Activated CD4-positive, alpha-beta memory T cell treated with anti-CD3 and anti-CD28 coated beads for 36 hours (primary cell): Measurements from ENCODE around the gene FBXL17. TPM values are rescaled to one million over a fixed set of nuclear protein-coding genes. Genes with fewer than 3 reads are reported as not detected.

Source experiments
- CTCF ChIA-PET: fragments of 350-600 bp; sonication (Branson Sonifier 250); formaldehyde crosslinking; loops from one replicate; lab custom pipeline; 2021; ENCODE audit warnings: antibody characterized with exemption, inconsistent platforms; lab: Charles Lee
- POLR2A ChIA-PET: fragments of 350-600 bp; sonication (Branson Sonifier 250); formaldehyde crosslinking; loops from one replicate; lab custom pipeline; 2021; ENCODE audit warnings: antibody characterized with exemption; lab: Charles Lee
- DNase-seq: peaks from one replicate; pipeline ENCODE4 v3.0.0-alpha.2; 2020
- H3K27ac Mint-ChIP-seq: one replicate; pipeline ENCODE4 v1.8.0; 2021; ENCODE audit warnings: mixed read lengths
- H3K27me3 Mint-ChIP-seq: one replicate; pipeline ENCODE4 v1.8.0; 2021; ENCODE audit warnings: mixed read lengths
- H3K36me3 Mint-ChIP-seq: one replicate; pipeline ENCODE4 v1.8.0; 2021; ENCODE audit warnings: mixed read lengths
- H3K4me1 Mint-ChIP-seq: one replicate; pipeline ENCODE4 v1.8.0; 2021; ENCODE audit warnings: low read depth, mixed read lengths
- H3K4me3 Mint-ChIP-seq: one replicate; pipeline ENCODE4 v1.8.0; 2021; ENCODE audit warnings: mild to moderate bottlenecking, mixed read lengths
- H3K9me3 Mint-ChIP-seq: one replicate; pipeline ENCODE4 v1.8.0; 2021; ENCODE audit warnings: mixed read lengths
- intact Hi-C: fragments of 100-400 bp; cut with micrococcal nuclease; formaldehyde crosslinking; loops from one replicate; pipeline ENCODE4 v1.15.1; 2023
- total RNA-seq, 2 experiments: library from RNA; stranded (reverse); gene quantifications; one replicate each; pipeline ENCODE4 v1.2.3, GENCODE V29; 2021

Gene FBXL17
- total RNA-seq, 2 experiments from 2014 or later = 5.5 to 6.7 TPM

DNA sequence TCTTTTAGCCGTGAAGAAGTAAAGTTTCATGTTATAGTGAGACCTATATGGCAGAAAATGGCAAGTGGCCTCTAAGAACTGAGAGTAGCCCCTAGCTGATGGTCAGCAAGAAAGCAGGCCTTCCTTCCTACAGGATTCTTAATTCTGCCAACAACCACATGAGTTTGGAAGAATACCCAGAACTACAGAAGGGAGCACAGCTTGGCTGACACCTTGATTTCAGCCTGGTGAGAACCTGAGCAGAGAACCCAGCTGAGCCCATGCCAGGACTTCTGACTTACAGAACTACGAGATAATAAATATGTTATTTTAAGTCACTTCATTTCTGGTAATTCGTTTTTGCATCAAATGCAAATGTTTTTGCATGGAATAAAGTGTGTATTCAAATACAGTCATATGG lies 5.9 kb upstream of the FBXL17 start:
- ChIA-PET CTCF (interaction anchor here (0.7 kb wide), 1 partner anchor 12 kb away, joined by 3 read pairs; no protein-coding TSS in a partner anchor), POLR2A (no interaction called here)
- no peak for DNase-seq
- Mint-ChIP-seq H3K4me3 (no peak overlapping the region), H3K36me3 (no peaks in the 10 kb centered on the region), H3K9me3 (no peaks in the 10 kb centered on the region), H3K27ac (no peak overlapping the region), H3K4me1 (peaks cover 18% of the 10 kb centered on the region), H3K27me3 (no peaks in the 10 kb centered on the region)
- intact Hi-C loops = no loop called here

DNA sequence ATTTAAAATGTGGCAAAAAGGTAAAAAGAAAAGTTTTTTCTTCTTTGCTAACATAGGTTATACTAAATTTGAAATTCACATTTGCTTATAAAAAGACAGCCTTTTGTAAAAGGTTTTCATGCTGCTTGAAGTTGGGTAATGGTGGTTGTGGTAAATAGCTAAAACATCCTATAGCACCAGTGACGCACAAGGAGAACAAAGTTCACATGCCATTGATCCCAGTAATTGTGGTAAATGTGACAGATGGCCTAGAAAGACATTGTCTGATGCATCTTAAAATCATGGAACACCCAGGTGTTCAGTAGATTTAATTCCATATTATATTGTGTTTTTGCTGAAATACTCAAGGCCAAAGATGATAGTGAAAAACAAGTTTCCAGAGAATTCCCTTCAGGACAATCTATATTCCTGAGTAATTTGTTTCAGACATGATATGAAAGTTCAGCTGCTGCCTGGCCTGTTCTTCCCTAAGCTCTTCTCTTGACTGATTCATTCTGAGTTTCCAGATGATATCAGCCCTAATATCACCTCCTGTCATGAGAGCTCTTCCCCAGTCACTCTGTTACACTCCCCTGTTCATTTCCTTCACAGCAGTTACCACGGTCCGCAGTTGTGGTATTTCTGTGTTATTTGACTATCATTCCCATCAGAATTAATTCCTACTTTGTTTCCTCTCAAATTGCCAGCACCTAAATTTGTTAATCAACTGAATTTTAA lies 4.6 kb upstream of the FBXL17 start:
- no peak overlapping the region for H3K27ac Mint-ChIP-seq
- peaks cover 1% of the 10 kb centered on the region for H3K36me3 Mint-ChIP-seq
- no peak for DNase-seq
- ChIA-PET CTCF (interaction anchor here (0.7 kb wide), 2 partner anchors 8 to 21 kb away, joined by 3 read pairs; no protein-coding TSS in a partner anchor), POLR2A (no interaction called here)
- H3K4me3 Mint-ChIP-seq = no peak overlapping the region
- intact Hi-C loops = no loop called here
- H3K27me3 Mint-ChIP-seq = peaks cover 1% of the 10 kb centered on the region
- peaks cover 19% of the 10 kb centered on the region for H3K4me1 Mint-ChIP-seq
- no peaks in the 10 kb centered on the region for H3K9me3 Mint-ChIP-seq

DNA sequence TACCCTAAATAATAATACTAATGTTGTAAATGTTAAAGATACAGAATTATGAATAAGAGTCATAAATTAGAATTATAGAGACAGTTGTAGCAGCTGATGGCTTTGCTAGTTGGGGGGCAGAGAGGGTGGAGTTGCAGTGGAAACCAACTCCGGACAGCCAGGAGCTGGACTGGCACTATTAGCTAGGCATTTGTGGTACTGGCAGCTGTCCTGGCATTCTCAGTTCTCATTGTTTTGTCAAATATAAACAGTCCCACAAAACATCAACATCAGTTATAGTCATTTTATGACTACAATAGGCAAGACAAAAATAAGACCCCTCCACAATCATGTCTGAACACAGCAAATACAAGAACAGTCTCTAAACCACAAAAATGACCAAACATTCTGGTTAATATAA lies 2.8 kb upstream of the FBXL17 start:
- Mint-ChIP-seq H3K9me3 (no peaks in the 10 kb centered on the region), H3K4me3 (no peak overlapping the region), H3K27me3 (peaks cover 1% of the 10 kb centered on the region), H3K27ac (no peak overlapping the region), H3K36me3 (peaks cover 3% of the 10 kb centered on the region), H3K4me1 (peaks cover 21% of the 10 kb centered on the region)
- intact Hi-C loops = loop anchor here (5.0 kb wide), 1 partner anchor 1703 kb away; no protein-coding TSS in a partner anchor
- DNase-seq = no peak
- ChIA-PET POLR2A (no interaction called here), CTCF (no interaction called here)

DNA sequence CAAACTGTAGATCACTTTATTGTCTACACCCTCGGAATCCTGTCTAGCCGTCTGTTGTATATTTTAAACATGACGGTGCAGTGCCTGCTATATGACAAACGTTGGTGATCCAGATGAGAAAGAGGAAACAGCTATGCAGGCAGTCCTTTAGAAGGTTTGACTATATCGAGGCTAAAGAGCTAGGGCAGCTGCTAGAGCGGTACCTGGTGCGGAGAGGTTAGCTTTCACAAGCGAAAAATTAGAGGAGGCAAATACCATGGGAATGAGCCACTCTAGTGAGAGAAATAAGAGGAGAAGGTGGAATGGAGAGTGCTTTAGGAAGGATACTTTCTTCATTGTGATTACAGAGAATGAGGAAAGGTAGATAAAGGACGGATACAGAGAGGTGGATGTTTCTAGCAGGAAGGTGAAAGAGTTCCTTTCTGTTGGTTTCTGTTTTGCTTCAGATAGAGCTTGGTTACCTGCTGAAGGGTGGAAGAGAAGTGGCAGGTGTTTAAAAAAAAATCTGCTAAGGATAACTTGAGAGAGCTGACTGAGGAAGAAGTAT lies 959 bp upstream of the FBXL17 start:
- no peak for DNase-seq
- Mint-ChIP-seq H3K4me3 (peak overlapping the region; percentile 79), H3K4me1 (peaks cover 34% of the 10 kb centered on the region), H3K27ac (peak overlapping the region; percentile 92), H3K36me3 (peaks cover 8% of the 10 kb centered on the region), H3K27me3 (peaks cover 1% of the 10 kb centered on the region), H3K9me3 (peaks cover 3% of the 10 kb centered on the region)
- ChIA-PET POLR2A (interaction anchor here (1.4 to 1.9 kb wide), 2 partner anchors 111 to 366 kb away, joined by 4 to 8 read pairs; no protein-coding TSS in a partner anchor), CTCF (interaction anchor here (1.0 to 1.5 kb wide), 2 partner anchors 37 to 123 kb away, joined by 4 to 7 read pairs; no protein-coding TSS in a partner anchor)
- intact Hi-C loops = loop anchor here (1.0 to 5.0 kb wide), 4 partner anchors 366 to 1704 kb away; partner anchors contain the start of gene MAN2A1

DNA sequence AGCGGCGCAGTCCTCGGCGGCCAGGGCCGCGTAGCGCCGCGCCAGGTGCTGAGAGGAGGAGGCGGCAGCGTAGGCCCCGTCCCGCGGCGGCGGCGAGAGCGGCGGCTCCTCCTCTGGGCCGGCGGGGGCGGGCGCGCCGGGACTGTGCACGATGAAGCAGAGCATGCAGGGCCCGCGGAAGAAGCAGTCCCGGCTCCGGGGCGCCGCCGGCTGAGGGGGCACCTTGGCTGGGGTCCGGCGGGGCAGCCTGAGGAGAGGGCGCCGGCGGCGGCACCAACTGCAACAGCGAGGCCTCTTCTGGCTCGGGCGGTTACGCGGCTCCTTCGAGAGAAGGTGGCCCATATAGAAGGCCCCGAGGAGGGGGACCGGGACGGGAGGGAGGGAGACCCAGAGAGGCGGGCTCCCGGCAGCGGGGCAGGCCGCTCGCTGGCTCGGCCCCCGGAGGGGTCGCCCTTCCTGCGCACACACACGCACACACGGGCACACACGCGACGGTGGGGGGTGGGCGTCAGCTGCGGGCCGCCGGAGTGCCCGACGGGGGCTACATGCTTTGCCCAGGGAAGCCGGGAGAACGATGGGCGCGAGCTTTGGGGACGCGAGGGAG lies 446 bp downstream of the FBXL17 start:
- peaks cover 16% of the 10 kb centered on the region for H3K36me3 Mint-ChIP-seq
- ChIA-PET CTCF (interaction anchor here (0.9 to 2.1 kb wide), 3 partner anchors 36 to 123 kb away, joined by 3 to 7 read pairs (median 7); no protein-coding TSS in a partner anchor), POLR2A (interaction anchor here (1.9 kb wide), 1 partner anchor 367 kb away, joined by 8 read pairs; no protein-coding TSS in a partner anchor)
- peaks cover 1% of the 10 kb centered on the region for H3K27me3 Mint-ChIP-seq
- peaks cover 34% of the 10 kb centered on the region for H3K4me1 Mint-ChIP-seq
- H3K4me3 Mint-ChIP-seq = peak overlapping the region; percentile 75
- H3K9me3 Mint-ChIP-seq = peaks cover 13% of the 10 kb centered on the region
- intact Hi-C loops = loop anchor here (1.0 to 5.0 kb wide), 2 partner anchors 121 to 1706 kb away; no protein-coding TSS in a partner anchor
- DNase-seq = peak; percentile 81
- H3K27ac Mint-ChIP-seq = peak overlapping the region; percentile 80

DNA sequence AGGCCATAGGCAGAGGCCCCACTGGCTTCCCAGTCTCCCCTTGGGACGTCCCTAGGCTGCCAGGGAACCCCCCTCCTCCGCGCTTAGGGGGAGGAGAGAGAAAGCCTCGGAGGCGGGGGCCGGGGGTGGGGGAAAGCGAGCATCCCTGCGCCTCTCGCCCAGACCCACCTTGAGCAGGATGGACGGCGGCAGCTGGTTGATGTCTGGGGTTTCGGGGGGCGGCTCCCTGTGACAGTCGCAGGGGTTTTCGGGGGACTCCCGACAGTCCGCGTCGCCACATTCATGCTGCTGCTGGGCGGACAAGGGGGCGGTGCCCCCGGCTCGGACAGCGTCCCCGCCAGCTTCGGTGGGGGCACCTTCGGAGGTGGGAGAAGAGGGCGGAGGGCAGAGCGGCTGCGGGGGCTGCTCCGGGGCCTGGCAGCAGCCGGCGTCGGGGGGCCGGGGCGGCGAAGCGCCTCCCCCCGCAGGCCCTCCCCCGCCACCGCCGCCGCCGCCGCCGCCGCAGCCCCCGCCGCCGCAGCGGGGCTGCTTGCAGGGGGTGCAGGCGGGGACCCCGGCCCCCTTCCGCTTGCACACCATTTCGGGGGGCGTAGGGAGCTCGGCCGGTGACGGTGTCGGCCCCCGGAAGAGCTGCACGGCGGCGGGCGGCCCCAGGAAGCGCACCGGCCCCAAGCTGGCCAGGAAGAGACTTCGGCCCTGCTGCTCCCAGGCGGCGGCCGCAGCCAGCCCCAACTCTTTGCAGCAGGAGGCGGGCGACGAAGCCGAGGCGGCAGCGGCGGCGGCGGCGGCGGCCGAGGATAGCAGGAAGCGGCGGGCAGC lies 1.2 kb downstream of the FBXL17 start:
- Mint-ChIP-seq H3K4me1 (peaks cover 34% of the 10 kb centered on the region), H3K36me3 (peaks cover 18% of the 10 kb centered on the region), H3K27ac (peak overlapping the region; percentile 91), H3K27me3 (peaks cover 1% of the 10 kb centered on the region), H3K4me3 (peak overlapping the region; percentile 83), H3K9me3 (peaks cover 19% of the 10 kb centered on the region)
- intact Hi-C loops = loop anchor here (1.0 to 5.0 kb wide), 2 partner anchors 120 to 1707 kb away; no protein-coding TSS in a partner anchor
- ChIA-PET CTCF (interaction anchor here (2.1 kb wide), 1 partner anchor 35 kb away, joined by 7 read pairs; no protein-coding TSS in a partner anchor), POLR2A (no interaction called here)
- peak; percentile 73 for DNase-seq

DNA sequence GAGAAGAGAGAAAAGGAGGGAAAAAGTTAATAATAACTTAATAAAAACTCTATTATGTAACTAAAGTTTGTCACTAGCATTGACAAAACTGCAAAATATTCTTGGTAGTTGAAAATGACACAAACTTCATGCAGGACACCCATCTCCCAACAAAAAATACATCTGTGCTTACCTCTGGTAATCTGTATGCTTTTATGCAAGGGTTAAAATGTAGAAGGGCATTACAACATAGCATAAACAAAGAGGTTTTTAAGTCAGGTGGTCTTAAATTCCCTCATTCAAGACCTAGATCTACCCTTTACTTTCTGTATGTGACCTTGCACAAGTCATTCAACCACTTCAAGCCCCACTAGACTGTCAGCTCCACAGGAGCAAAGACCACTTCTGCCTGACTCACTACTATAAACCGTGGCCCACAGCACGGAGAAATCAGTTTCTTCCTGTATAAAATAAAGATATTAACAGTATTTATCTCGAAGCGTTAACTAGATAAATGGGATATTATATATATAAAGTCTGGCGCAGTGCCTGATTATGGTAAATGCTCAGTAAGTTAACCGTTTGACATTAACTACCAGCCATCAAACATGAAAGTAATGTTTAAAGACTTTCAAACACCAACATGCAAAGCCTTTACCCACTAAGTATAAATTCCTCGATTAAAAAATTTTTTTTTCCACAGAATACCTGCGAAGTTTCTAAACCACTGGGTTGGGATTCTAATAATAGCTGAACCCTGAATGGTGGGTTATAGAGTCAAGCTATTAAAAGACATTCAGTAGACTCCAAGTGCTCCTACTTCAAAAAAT lies 2.0 kb downstream of the FBXL17 start:
- Mint-ChIP-seq H3K4me1 (peaks cover 29% of the 10 kb centered on the region), H3K27me3 (peaks cover 1% of the 10 kb centered on the region), H3K27ac (peak overlapping the region; percentile 91), H3K4me3 (peak overlapping the region; percentile 83), H3K9me3 (peaks cover 25% of the 10 kb centered on the region), H3K36me3 (peaks cover 23% of the 10 kb centered on the region)
- intact Hi-C loops = loop anchor here (5.0 kb wide), 1 partner anchor 1707 kb away; no protein-coding TSS in a partner anchor
- CTCF ChIA-PET = interaction anchor here (2.1 kb wide), 1 partner anchor 35 kb away, joined by 7 read pairs; no protein-coding TSS in a partner anchor
- DNase-seq = no peak
- POLR2A ChIA-PET = no interaction called here

DNA sequence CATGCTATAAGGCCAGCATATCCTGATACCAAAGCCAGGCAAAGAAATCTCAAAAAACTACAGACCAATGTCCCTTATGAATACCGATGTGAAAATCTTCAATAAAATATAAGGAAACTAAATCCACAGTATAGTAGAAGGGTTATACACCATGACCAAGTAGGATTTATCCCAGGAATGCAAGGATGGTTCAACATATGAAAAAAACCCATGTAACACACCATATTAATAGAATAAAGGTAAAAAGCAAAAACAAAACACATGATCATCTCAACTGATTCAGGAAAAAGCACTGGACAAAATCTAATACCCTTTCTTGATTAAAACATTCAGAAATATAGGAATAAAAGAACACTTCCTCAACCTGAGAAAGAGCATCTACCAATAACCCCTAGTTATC lies 6.1 kb downstream of the FBXL17 start:
- H3K4me3 Mint-ChIP-seq = no peak overlapping the region
- DNase-seq = no peak
- ChIA-PET CTCF (interaction anchor here (0.8 kb wide), 1 partner anchor 12 kb away, joined by 3 read pairs; no protein-coding TSS in a partner anchor), POLR2A (no interaction called here)
- H3K27ac Mint-ChIP-seq = no peak overlapping the region
- no peaks in the 10 kb centered on the region for H3K27me3 Mint-ChIP-seq
- intact Hi-C loops = no loop called here
- peaks cover 36% of the 10 kb centered on the region for H3K36me3 Mint-ChIP-seq
- peaks cover 24% of the 10 kb centered on the region for H3K4me1 Mint-ChIP-seq
- peaks cover 50% of the 10 kb centered on the region for H3K9me3 Mint-ChIP-seq

DNA sequence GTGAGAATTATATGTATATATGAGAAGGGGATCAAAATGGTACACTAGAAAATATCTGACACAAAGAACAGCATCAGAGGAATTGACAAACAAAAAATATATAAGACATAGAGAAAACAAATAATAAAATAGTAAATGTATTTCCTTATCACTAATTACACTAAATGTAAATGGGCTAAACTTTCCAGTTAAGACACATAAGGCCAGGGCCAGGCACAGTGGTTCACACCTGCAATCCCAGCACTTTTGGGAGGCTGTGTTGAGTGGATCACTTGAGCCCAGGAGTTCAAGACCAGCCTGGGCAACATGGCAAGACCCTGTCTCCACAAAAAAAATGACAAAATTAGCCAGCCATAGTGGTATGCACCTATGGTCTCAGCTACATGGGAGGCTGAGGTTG lies 8.5 kb downstream of the FBXL17 start:
- peaks cover 33% of the 10 kb centered on the region for H3K36me3 Mint-ChIP-seq
- H3K9me3 Mint-ChIP-seq = peaks cover 50% of the 10 kb centered on the region
- POLR2A ChIA-PET = no interaction called here
- no peak overlapping the region for H3K4me3 Mint-ChIP-seq
- CTCF ChIA-PET = no interaction called here
- H3K27me3 Mint-ChIP-seq = no peaks in the 10 kb centered on the region
- DNase-seq = no peak
- intact Hi-C loops = no loop called here
- no peak overlapping the region for H3K27ac Mint-ChIP-seq
- H3K4me1 Mint-ChIP-seq = peaks cover 15% of the 10 kb centered on the region

DNA sequence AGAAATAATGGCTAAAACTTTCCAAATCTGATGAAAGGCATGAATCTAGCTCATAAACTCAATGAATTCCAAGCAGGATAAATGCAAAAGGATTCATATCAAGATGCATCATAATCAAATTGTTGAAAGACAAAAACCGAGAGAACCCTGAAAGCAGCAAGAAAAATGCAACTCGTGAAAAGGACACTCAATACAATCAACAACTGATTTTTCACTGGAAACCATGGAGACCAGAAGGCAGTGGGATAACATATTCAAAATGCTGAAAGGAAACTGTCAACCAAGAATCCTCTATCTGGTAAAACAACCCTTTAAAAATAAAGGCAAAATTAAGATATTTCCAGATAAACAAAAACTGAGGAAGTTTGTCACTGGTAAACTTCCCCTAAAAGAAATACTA lies 9.5 kb downstream of the FBXL17 start:
- H3K4me3 Mint-ChIP-seq = no peak overlapping the region
- peaks cover 12% of the 10 kb centered on the region for H3K4me1 Mint-ChIP-seq
- intact Hi-C loops = no loop called here
- H3K27me3 Mint-ChIP-seq = no peaks in the 10 kb centered on the region
- ChIA-PET POLR2A (interaction anchor here (0.8 kb wide), 1 partner anchor 88 kb away, joined by 3 read pairs; no protein-coding TSS in a partner anchor), CTCF (no interaction called here)
- H3K9me3 Mint-ChIP-seq = peaks cover 44% of the 10 kb centered on the region
- peaks cover 28% of the 10 kb centered on the region for H3K36me3 Mint-ChIP-seq
- no peak for DNase-seq
- H3K27ac Mint-ChIP-seq = no peak overlapping the region
